H1 (cell line): ENCODE measurements around the gene LANCL1.

ENCODE experiments used
- CBX5 ChIP-seq: fragments of 300-800, 300-1000 bp; sonication (generic); IDR thresholded peaks from 2 replicates; pipeline ENCODE4 v1.7.1; 2016; ENCODE audit warnings: antibody characterized with exemption, low read length, low read depth
- CEBPB ChIP-seq: IDR thresholded peaks from 2 replicates; pipeline ENCODE4 v1.6.1; 2012; ENCODE audit warnings: low read depth, low read length
- POLR2A ChIP-seq, 2 experiments: IDR thresholded peaks; 1 replicate in 1 of 2; 2 replicates in 1 of 2; pipeline ENCODE4 v1.6.1; 2011; ENCODE audit warnings: low read depth in 2 of 2, low read length in 2 of 2, mild to moderate bottlenecking in 2 of 2; ENCODE audit errors: control extremely low read depth in 1 of 2
- POLR2AphosphoS5 ChIP-seq: IDR thresholded peaks from 2 replicates; pipeline ENCODE4 v1.6.1; 2011; ENCODE audit warnings: low read depth, low read length
- TCF12 ChIP-seq: IDR thresholded peaks from 2 replicates; pipeline ENCODE4 v1.6.1; 2011; ENCODE audit warnings: low read depth, mild to moderate bottlenecking, low read length
- TF ChIP-seq, protein P1 (sequence below), 3 experiments: IDR thresholded peaks; 1 replicate in 2 of 3; 2 replicates in 1 of 3; pipeline versions ENCODE4 v1.5.1 to v1.6.1; 2011; ENCODE audit warnings: low read length in 3 of 3, mild to moderate bottlenecking in 3 of 3, inconsistent platforms in 2 of 3, low read depth in 1 of 3, moderate library complexity in 1 of 3; ENCODE audit not compliant: insufficient read depth in 1 of 3; ENCODE audit errors: control extremely low read depth in 1 of 3

DNA sequence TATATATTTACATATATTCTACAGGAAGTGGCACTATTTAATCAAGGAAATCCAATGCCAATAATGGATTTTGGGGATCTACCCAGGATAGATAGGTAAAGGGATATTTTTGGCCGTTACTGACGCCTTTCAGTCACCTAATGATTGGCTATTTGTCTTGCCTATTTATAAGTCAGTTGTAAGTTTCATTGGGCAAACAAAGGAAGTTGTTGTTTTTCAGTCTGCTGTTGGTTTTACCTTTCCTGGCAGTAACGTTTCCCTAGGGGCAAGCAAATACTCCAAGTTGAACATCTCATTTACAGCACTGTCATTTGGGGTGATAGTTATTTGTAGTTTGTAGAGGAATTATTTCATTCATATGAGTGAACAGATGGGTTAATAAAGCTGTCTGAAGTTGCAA lies 17.0 kb upstream of the LANCL1 start:
- no peak for TF ChIP-seq TCF12
- no peak for TF ChIP-seq POLR2AphosphoS5
- TF ChIP-seq, protein P1, sequence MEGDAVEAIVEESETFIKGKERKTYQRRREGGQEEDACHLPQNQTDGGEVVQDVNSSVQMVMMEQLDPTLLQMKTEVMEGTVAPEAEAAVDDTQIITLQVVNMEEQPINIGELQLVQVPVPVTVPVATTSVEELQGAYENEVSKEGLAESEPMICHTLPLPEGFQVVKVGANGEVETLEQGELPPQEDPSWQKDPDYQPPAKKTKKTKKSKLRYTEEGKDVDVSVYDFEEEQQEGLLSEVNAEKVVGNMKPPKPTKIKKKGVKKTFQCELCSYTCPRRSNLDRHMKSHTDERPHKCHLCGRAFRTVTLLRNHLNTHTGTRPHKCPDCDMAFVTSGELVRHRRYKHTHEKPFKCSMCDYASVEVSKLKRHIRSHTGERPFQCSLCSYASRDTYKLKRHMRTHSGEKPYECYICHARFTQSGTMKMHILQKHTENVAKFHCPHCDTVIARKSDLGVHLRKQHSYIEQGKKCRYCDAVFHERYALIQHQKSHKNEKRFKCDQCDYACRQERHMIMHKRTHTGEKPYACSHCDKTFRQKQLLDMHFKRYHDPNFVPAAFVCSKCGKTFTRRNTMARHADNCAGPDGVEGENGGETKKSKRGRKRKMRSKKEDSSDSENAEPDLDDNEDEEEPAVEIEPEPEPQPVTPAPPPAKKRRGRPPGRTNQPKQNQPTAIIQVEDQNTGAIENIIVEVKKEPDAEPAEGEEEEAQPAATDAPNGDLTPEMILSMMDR (IDR thresholded peaks at IDR 0.05; ENCODE audit: control extremely low read depth in 1 of 3, insufficient read depth in 1 of 3, low read depth in 1 of 3, low read length in 3 of 3): no peak
- no peak for TF ChIP-seq POLR2A (IDR thresholded peaks at IDR 0.05; ENCODE audit: control extremely low read depth in 1 of 2, low read depth in 2 of 2, low read length in 2 of 2)
- no peak for TF ChIP-seq CBX5
- TF ChIP-seq CEBPB: no peak
